OCI-LY7 (cell line): Measurements from ENCODE around the gene KDM8.

Source experiments
- CTCF ChIP-seq: fragments of 200-600 bp; sonication (generic); conservative IDR thresholded peaks from 2 replicates; pipeline ENCODE4 v1.5.1; 2014; ENCODE audit warnings: mild to moderate bottlenecking, antibody characterized with exemption, low read length, moderate library complexity, mixed read lengths
- EZH2phosphoT487 ChIP-seq: fragments of 200-600 bp; sonication (generic); IDR thresholded peaks from 2 replicates; pipeline ENCODE4 v1.6.1; 2018; ENCODE audit warnings: low read depth, borderline replicate concordance, mild to moderate bottlenecking, mixed run types, antibody characterized with exemption, low read length, moderate library complexity, mixed read lengths

- TF ChIP-seq EZH2phosphoT487: no peak
- TF ChIP-seq CTCF: no peak
Measured at GRCh38 chr16:27209591-27209990, 6.3 kb downstream of the KDM8 start.
